Keratinocyte (primary cell): ENCODE data around the gene HSD17B14. TPM values are rescaled to one million over a fixed set of nuclear protein-coding genes. Genes with fewer than 3 reads are reported as not detected.

ENCODE experiments used
- DNase-seq: peaks from one replicate; pipeline ENCODE4 v3.0.0-alpha.2; 2011; ENCODE audit warnings: low read depth, missing footprints, low spot score
- FAIRE-seq: peaks from 2 replicates; lab custom pipeline; 2011; peaks lifted over from hg19 to GRCh38; lab: Jason Lieb, UNC
- H2AFZ ChIP-seq: 2 replicates; pipeline ENCODE4 v1.6.0; 2012; ENCODE audit warnings: low read length, control low read depth, inconsistent platforms; ENCODE audit not compliant: control insufficient read depth
- H3K27ac ChIP-seq: 2 replicates; pipeline ENCODE4 v1.5.1; 2011; ENCODE audit warnings: low read length; ENCODE audit not compliant: control insufficient read depth, insufficient read depth
- H3K27me3 ChIP-seq: 3 replicates; pipeline ENCODE4 v1.6.0; 2011; ENCODE audit warnings: low read length; ENCODE audit not compliant: control insufficient read depth, insufficient read depth; ENCODE audit errors: extremely low read depth
- H3K36me3 ChIP-seq, 2 experiments: 2 replicates in 1 of 2; 3 replicates in 1 of 2; pipeline ENCODE4 v1.5.1; 2011; ENCODE audit warnings: low read length in 2 of 2, mild to moderate bottlenecking in 1 of 2; ENCODE audit not compliant: control insufficient read depth in 2 of 2, insufficient read depth in 2 of 2; ENCODE audit errors: extremely low read depth in 1 of 2
- H3K4me1 ChIP-seq: 3 replicates; pipeline ENCODE4 v1.5.1; 2011; ENCODE audit warnings: low read length; ENCODE audit not compliant: control insufficient read depth, insufficient read depth; ENCODE audit errors: extremely low read depth
- H3K4me2 ChIP-seq: 3 replicates; pipeline ENCODE4 v1.6.0; 2011; ENCODE audit warnings: low read depth, low read length; ENCODE audit not compliant: control insufficient read depth, insufficient read depth; ENCODE audit errors: extremely low read depth
- H3K4me3 ChIP-seq, 3 experiments: fragments of 200-600 bp in 1 of 3; sonication (generic) in 1 of 3; 2 replicates in 2 of 3; 3 replicates in 1 of 3; pipeline ENCODE4 v1.5.1; 2011 to 2016; ENCODE audit warnings: low read length in 3 of 3, mild to moderate bottlenecking in 3 of 3, control low read depth in 2 of 3, inconsistent platforms in 1 of 3, low read depth in 1 of 3, mixed read lengths in 1 of 3, mixed run types in 1 of 3, moderate library complexity in 1 of 3; ENCODE audit not compliant: control insufficient read depth in 2 of 3, insufficient read depth in 2 of 3; ENCODE audit errors: extremely low read depth in 1 of 3
- H3K79me2 ChIP-seq: 2 replicates; pipeline ENCODE4 v1.6.0; 2012; ENCODE audit warnings: low read length; ENCODE audit not compliant: control insufficient read depth, insufficient read depth
- H3K9ac ChIP-seq: 3 replicates; pipeline ENCODE4 v1.6.0; 2011; ENCODE audit warnings: low read length; ENCODE audit not compliant: control insufficient read depth, insufficient read depth; ENCODE audit errors: extremely low read depth
- H3K9me1 ChIP-seq: 3 replicates; pipeline ENCODE4 v1.6.0; 2011; ENCODE audit warnings: low read length; ENCODE audit not compliant: control insufficient read depth, insufficient read depth; ENCODE audit errors: extremely low read depth
- H3K9me3 ChIP-seq: 2 replicates; pipeline ENCODE4 v1.5.1; 2012; ENCODE audit warnings: low read depth, low read length; ENCODE audit not compliant: control insufficient read depth
- H4K20me1 ChIP-seq: 3 replicates; pipeline ENCODE4 v1.6.0; 2011; ENCODE audit warnings: low read length; ENCODE audit not compliant: control insufficient read depth, insufficient read depth; ENCODE audit errors: extremely low read depth
- CTCF ChIP-seq, 3 experiments: IDR thresholded peaks in 1 of 3; conservative IDR thresholded peaks in 1 of 3; optimal IDR thresholded peaks in 1 of 3; 2 replicates in 2 of 3; 3 replicates in 1 of 3; pipeline versions ENCODE3 to v1.5.1; 2011; ENCODE audit warnings: low read length in 3 of 3, mild to moderate bottlenecking in 3 of 3, moderate library complexity in 2 of 3, control low read depth in 1 of 3, inconsistent platforms in 1 of 3; ENCODE audit not compliant: insufficient read depth in 2 of 3; ENCODE audit errors: extremely low read depth in 1 of 3
- EZH2 ChIP-seq: IDR thresholded peaks from one replicate; pipeline ENCODE4 v1.6.1; 2012; ENCODE audit warnings: inconsistent platforms, mild to moderate bottlenecking, low read length, moderate library complexity
- dilution Hi-C: fragments of 300-500 bp; cut with MboI; formaldehyde crosslinking; loops from one replicate; pipeline ENCODE4 v1.7.0; 2020; ENCODE audit warnings: low sequenced_read_pairs; ENCODE audit not compliant: extremely low pct_ligation_motif_present
- polyA plus RNA-seq, 5 experiments: library from polyadenylated mRNA; depleted of rRNA in 3 of 5; stranded (reverse) in 3 of 5; stranded (forward) in 1 of 5; unstranded in 1 of 5; fragments of >200 nt; gene quantifications; 1 replicate in 1 of 5; 2 replicates in 3 of 5; 3 replicates in 1 of 5; pipeline versions ENCODE4 v1.2.1 to v1.2.3, GENCODE V29; 2011 to 2012; ENCODE audit warnings: missing spikeins in 2 of 5, low read depth in 1 of 5, low replicate concordance in 1 of 5

Gene HSD17B14
- polyA plus RNA-seq, 1 donor (not counting 4 experiments of a cell fraction or from before 2014, with no cell fraction given), result 0.92 TPM

DNA sequence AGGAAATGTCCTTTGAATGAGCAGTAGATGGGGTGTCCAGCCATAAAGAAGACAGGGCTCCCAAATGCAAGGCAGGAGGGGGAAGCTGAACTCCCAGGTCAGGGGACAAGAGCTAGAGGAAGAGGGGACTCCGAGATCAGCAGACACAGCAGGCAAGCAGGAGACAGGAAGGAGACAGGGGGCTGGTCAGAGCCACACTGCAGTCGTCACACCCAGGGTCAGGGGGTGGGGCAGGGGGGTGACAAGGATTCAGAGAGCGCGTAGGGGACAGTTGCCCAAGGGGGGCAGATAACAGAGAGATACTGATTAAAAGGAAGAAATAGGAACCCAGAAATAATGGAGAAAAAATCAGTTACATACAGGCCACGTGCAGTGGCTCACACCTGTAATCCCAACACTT lies 3.2 kb downstream of the HSD17B14 start:
- dilution Hi-C loops, result no loop called here
- Histone ChIP-seq H3K4me3 (no peak overlapping the region), H3K9me1 (no peaks in the 10 kb centered on the region), H3K79me2 (no peaks in the 10 kb centered on the region), H4K20me1 (no peaks in the 10 kb centered on the region), H3K4me2 (no peak overlapping the region), H3K27ac (no peak overlapping the region), H3K36me3 (no peaks in the 10 kb centered on the region), H2AFZ (no peak overlapping the region), H3K4me1 (peaks cover 12% of the 10 kb centered on the region), H3K9me3 (no peaks in the 10 kb centered on the region), H3K9ac (no peak overlapping the region), H3K27me3 (no peaks in the 10 kb centered on the region)
- FAIRE-seq, result no peak
- TF ChIP-seq CTCF (optimal IDR thresholded peaks at IDR 0.05 in 1 of 3, IDR thresholded peaks at IDR 0.05 in 1 of 3, conservative IDR thresholded peaks at IDR 0.05 in 1 of 3; ENCODE audit: extremely low read depth in 1 of 3, insufficient read depth in 2 of 3, low read length in 3 of 3) (no peak), EZH2 (no peak)
- DNase-seq, result no peak

- Histone ChIP-seq H3K4me1 (peaks cover 2% of the 10 kb centered on the region), H2AFZ (no peak overlapping the region), H3K36me3 (no peaks in the 10 kb centered on the region), H3K9me3 (no peaks in the 10 kb centered on the region), H4K20me1 (no peaks in the 10 kb centered on the region), H3K4me2 (no peak overlapping the region), H3K9ac (no peak overlapping the region), H3K27me3 (no peaks in the 10 kb centered on the region), H3K9me1 (no peaks in the 10 kb centered on the region), H3K4me3 (no peak overlapping the region), H3K27ac (no peak overlapping the region), H3K79me2 (no peaks in the 10 kb centered on the region)
- FAIRE-seq, result no peak
- DNase-seq, result no peak
- no peak for TF ChIP-seq EZH2
- no peak for TF ChIP-seq CTCF (optimal IDR thresholded peaks at IDR 0.05 in 1 of 3, IDR thresholded peaks at IDR 0.05 in 1 of 3, conservative IDR thresholded peaks at IDR 0.05 in 1 of 3; ENCODE audit: extremely low read depth in 1 of 3, insufficient read depth in 2 of 3, low read length in 3 of 3)
- dilution Hi-C loops, result no loop called here
Measured at GRCh38 chr19:48830965-48831364, 5.3 kb downstream of the HSD17B14 start.
